H1 (cell line): ENCODE data around the gene ITPR3.

Experiments used
- CHD2 ChIP-seq: IDR thresholded peaks from 2 replicates; pipeline ENCODE4 v1.6.1; 2012; ENCODE audit warnings: low read length, improper control_type of control experiment
- CTCF ChIP-seq, 3 experiments: IDR thresholded peaks; 1 replicate in 2 of 3; 2 replicates in 1 of 3; pipeline versions ENCODE4 v1.5.1 to v1.6.1; 2011; ENCODE audit warnings: low read length in 3 of 3, mild to moderate bottlenecking in 3 of 3, inconsistent platforms in 2 of 3, low read depth in 1 of 3, moderate library complexity in 1 of 3; ENCODE audit not compliant: insufficient read depth in 1 of 3; ENCODE audit errors: control extremely low read depth in 1 of 3
- EGR1 ChIP-seq: IDR thresholded peaks from 2 replicates; pipeline ENCODE4 v1.6.1; 2011; ENCODE audit warnings: low read depth, low read length, borderline replicate concordance
- EZH2 ChIP-seq: fragments of 200-600 bp; sonication (generic); IDR thresholded peaks from 2 replicates; pipeline ENCODE4 v1.7.1; 2012; ENCODE audit warnings: low read depth, mild to moderate bottlenecking, moderate library complexity, low read length, inconsistent platforms; ENCODE audit not compliant: severe bottlenecking
- KDM1A ChIP-seq: fragments of 200-600, 300-600 bp; sonication (generic); IDR thresholded peaks from 2 replicates; pipeline ENCODE4 v1.7.1; 2016; ENCODE audit warnings: mild to moderate bottlenecking, low read length, borderline replicate concordance
- MAX ChIP-seq: IDR thresholded peaks from 2 replicates; pipeline ENCODE4 v1.6.1; 2012; ENCODE audit warnings: inconsistent platforms
- NANOG ChIP-seq: IDR thresholded peaks from 2 replicates; pipeline ENCODE4 v1.6.1; 2011; ENCODE audit warnings: low read length, low read depth, mild to moderate bottlenecking, inconsistent platforms; ENCODE audit not compliant: insufficient read depth, poor library complexity, severe bottlenecking
- PHF8 ChIP-seq: fragments of 200-600 bp; sonication (generic); conservative IDR thresholded peaks from 2 replicates; pipeline ENCODE4 v1.7.1; 2012; ENCODE audit warnings: low read depth, mild to moderate bottlenecking, inconsistent platforms, low read length, moderate library complexity
- POLR2A ChIP-seq, 2 experiments: IDR thresholded peaks; 1 replicate in 1 of 2; 2 replicates in 1 of 2; pipeline ENCODE4 v1.6.1; 2011; ENCODE audit warnings: low read depth in 2 of 2, low read length in 2 of 2, mild to moderate bottlenecking in 2 of 2; ENCODE audit errors: control extremely low read depth in 1 of 2
- POLR2AphosphoS5 ChIP-seq: IDR thresholded peaks from 2 replicates; pipeline ENCODE4 v1.6.1; 2011; ENCODE audit warnings: low read depth, low read length
- RAD21 ChIP-seq, 2 experiments: IDR thresholded peaks in 1 of 2; conservative IDR thresholded peaks in 1 of 2; 2 replicates each; pipeline ENCODE4 v1.6.1; 2011; ENCODE audit warnings: low read depth in 2 of 2, low read length in 2 of 2, improper control_type of control experiment in 1 of 2, inconsistent platforms in 1 of 2, mild to moderate bottlenecking in 1 of 2, moderate library complexity in 1 of 2
- SAP30 ChIP-seq: fragments of 300-600 bp; sonication (generic); IDR thresholded peaks from 2 replicates; pipeline ENCODE4 v1.7.1; 2012; ENCODE audit warnings: low read length, moderate library complexity, mild to moderate bottlenecking, inconsistent platforms; ENCODE audit not compliant: insufficient read depth, insufficient replicate concordance
- TBP ChIP-seq: IDR thresholded peaks from 2 replicates; pipeline ENCODE4 v1.6.1; 2011; ENCODE audit warnings: low read depth, low read length, improper control_type of control experiment
- TF ChIP-seq, protein P1 (sequence below): IDR thresholded peaks from 2 replicates; pipeline ENCODE4 v1.6.1; 2011; ENCODE audit warnings: low read depth, mild to moderate bottlenecking, low read length; ENCODE audit not compliant: insufficient read depth

- TF ChIP-seq RAD21 (IDR thresholded peaks at IDR 0.05 in 1 of 2, conservative IDR thresholded peaks at IDR 0.05 in 1 of 2; ENCODE audit: low read depth in 2 of 2, low read length in 2 of 2) (no peak), CTCF (IDR thresholded peaks at IDR 0.05; ENCODE audit: control extremely low read depth in 1 of 3, insufficient read depth in 1 of 3, low read depth in 1 of 3, low read length in 3 of 3) (no peak), POLR2AphosphoS5 (no peak), POLR2A (IDR thresholded peaks at IDR 0.05; ENCODE audit: control extremely low read depth in 1 of 2, low read depth in 2 of 2, low read length in 2 of 2) (no peak), NANOG (no peak), PHF8 (no peak), EZH2 (no peak), EGR1 (no peak), KDM1A (no peak), TBP (no peak), MAX (no peak), SAP30 (no peak), CHD2 (no peak)
- TF ChIP-seq, protein P1, sequence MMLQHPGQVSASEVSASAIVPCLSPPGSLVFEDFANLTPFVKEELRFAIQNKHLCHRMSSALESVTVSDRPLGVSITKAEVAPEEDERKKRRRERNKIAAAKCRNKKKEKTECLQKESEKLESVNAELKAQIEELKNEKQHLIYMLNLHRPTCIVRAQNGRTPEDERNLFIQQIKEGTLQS, result no peak
These were observed 105.6 kb downstream of the ITPR3 start for GRCh38 chr6:33726696-33727095.
